Cardiac muscle cell (in vitro differentiated cells and primary cell): ENCODE results near the gene SMARCE1. TPM values are rescaled to one million over a fixed set of nuclear protein-coding genes. Genes with fewer than 3 reads are reported as not detected.

ENCODE experiments used
- DNase-seq, 2 donors: peaks; one replicate each; pipeline versions ENCODE4 v3.0.0 to v3.0.0-alpha.2; 2010 to 2017; ENCODE audit warnings: low read depth in 1 of 2, low spot score in 1 of 2
- H3K27ac ChIP-seq: fragments of 200-600 bp; sonication (generic); 2 replicates; pipeline ENCODE4 v1.5.1; 2016
- H3K27me3 ChIP-seq: fragments of 200-600 bp; sonication (generic); 2 replicates; pipeline ENCODE4 v1.6.0; 2016; ENCODE audit warnings: control low read depth
- H3K36me3 ChIP-seq: fragments of 200-600 bp; sonication (generic); 2 replicates; pipeline ENCODE4 v1.5.1; 2016; ENCODE audit warnings: control low read depth
- H3K4me1 ChIP-seq: fragments of 200-600 bp; sonication (generic); 2 replicates; pipeline ENCODE4 v1.8.1; 2017; ENCODE audit warnings: low read depth, mild to moderate bottlenecking, mixed run types
- H3K4me3 ChIP-seq: fragments of 200-600 bp; sonication (generic); 2 replicates; pipeline ENCODE4 v1.5.1; 2016; ENCODE audit warnings: mild to moderate bottlenecking
- H3K9me3 ChIP-seq: fragments of 200-600 bp; sonication (generic); 2 replicates; pipeline ENCODE4 v1.5.1; 2017; ENCODE audit warnings: low read depth, mild to moderate bottlenecking, control low read depth
- CTCF ChIP-seq: IDR thresholded peaks from 2 replicates; pipeline ENCODE4 v1.5.1; 2012; ENCODE audit warnings: low read depth, mild to moderate bottlenecking, low read length
- polyA plus RNA-seq: library from polyadenylated mRNA; unstranded; fragments of >200 nt; fragmentation: Nextera tagmentation; extraction: Ambion mirVana; gene quantifications from 2 replicates; pipeline ENCODE4 v1.2.1, GENCODE V29; 2016
- total RNA-seq: library from RNA; depleted of rRNA; stranded (reverse); fragments of >200 nt; gene quantifications from 2 replicates; pipeline ENCODE4 v1.2.3, GENCODE V29; 2016

Gene SMARCE1
- total and polyA plus RNA-seq, 2 experiments from 2014 or later: 192 to 195 TPM

GRCh38 chr17:40675905-40676304 is 28.3 kb upstream of the SMARCE1 start:
- Histone ChIP-seq H3K27me3 (no peaks in the 10 kb centered on the region), H3K36me3 (no peaks in the 10 kb centered on the region), H3K27ac (no peak overlapping the region), H3K4me1 (no peaks in the 10 kb centered on the region), H3K9me3 (no peaks in the 10 kb centered on the region), H3K4me3 (no peak overlapping the region)
- no peak for TF ChIP-seq CTCF
- DNase-seq: no peak

GRCh38 chr17:40672654-40673053 is 25.0 kb upstream of the SMARCE1 start:
- Histone ChIP-seq H3K4me1 (no peaks in the 10 kb centered on the region), H3K9me3 (no peaks in the 10 kb centered on the region), H3K27ac (no peak overlapping the region), H3K4me3 (no peak overlapping the region), H3K36me3 (no peaks in the 10 kb centered on the region), H3K27me3 (no peaks in the 10 kb centered on the region)
- TF ChIP-seq CTCF: no peak
- DNase-seq: no peak

- Histone ChIP-seq H3K4me1 (no peaks in the 10 kb centered on the region), H3K4me3 (no peak overlapping the region), H3K27ac (no peak overlapping the region), H3K27me3 (no peaks in the 10 kb centered on the region), H3K9me3 (no peaks in the 10 kb centered on the region), H3K36me3 (no peaks in the 10 kb centered on the region)
- DNase-seq: no peak
- no peak for TF ChIP-seq CTCF
Measured at GRCh38 chr17:40671282-40671681, 23.7 kb upstream of the SMARCE1 start.

DNA sequence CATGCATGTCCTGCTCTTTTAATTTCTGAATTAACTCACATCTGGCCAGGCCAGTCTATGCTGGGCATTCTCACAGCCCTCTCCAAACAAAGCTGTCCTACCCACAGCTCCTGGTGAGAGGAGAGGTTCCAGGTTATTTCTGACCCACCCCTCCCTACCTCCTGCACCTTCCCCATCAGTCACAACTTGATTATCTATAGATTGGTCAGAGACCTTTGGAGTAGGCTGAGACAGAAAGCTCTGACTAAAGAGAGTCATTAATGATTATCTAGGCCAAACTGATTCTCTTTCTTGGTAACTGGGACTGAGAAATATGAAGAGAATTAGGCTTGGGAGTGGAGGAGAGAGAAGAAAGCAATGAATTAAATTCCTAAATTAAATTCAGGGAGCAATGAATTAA is 18.7 kb upstream of the SMARCE1 start:
- TF ChIP-seq CTCF: no peak
- no peak for DNase-seq
- no peak overlapping the region for H3K27ac ChIP-seq
- no peaks in the 10 kb centered on the region for H3K27me3 ChIP-seq
- H3K36me3 ChIP-seq: no peaks in the 10 kb centered on the region
- no peaks in the 10 kb centered on the region for H3K4me1 ChIP-seq
- H3K4me3 ChIP-seq: no peak overlapping the region
- no peaks in the 10 kb centered on the region for H3K9me3 ChIP-seq

- no peaks in the 10 kb centered on the region for H3K27me3 ChIP-seq
- no peak for TF ChIP-seq CTCF
- H3K4me1 ChIP-seq: no peaks in the 10 kb centered on the region
- H3K4me3 ChIP-seq: no peak within 1 kb of the TSS
- H3K27ac ChIP-seq: no peak within 1 kb of the TSS
- no peaks in the 10 kb centered on the region for H3K36me3 ChIP-seq
- H3K9me3 ChIP-seq: no peaks in the 10 kb centered on the region
- peak in 1 of 2 donors; percentile 5 for DNase-seq
Measured at GRCh38 chr17:40664582-40665333, 17.1 kb upstream of the SMARCE1 start, which contains the start of gene KRT222. Gene KRT222 (minus strand): TSS chr17:40665177. CDS start chr17:40665099, 78 bp downstream.
